HepG2 (cell line): ENCODE data around the gene GPR137. TPM values are rescaled to one million over a fixed set of nuclear protein-coding genes. Genes with fewer than 3 reads are reported as not detected.

ENCODE experiments used
- BCL6 ChIP-seq: IDR thresholded peaks from 2 replicates; pipeline ENCODE4 v1.6.1; 2016; ENCODE audit warnings: missing genetic modification reagents, missing compliant biosample characterization
- DZIP1 ChIP-seq: sonication (generic); formaldehyde crosslinking; IDR thresholded peaks from 2 replicates; pipeline ENCODE4 v1.5.0; 2020; ENCODE audit warnings: mild to moderate bottlenecking, missing genetic modification reagents
- NR3C1 ChIP-seq: sonication (generic); formaldehyde crosslinking; IDR thresholded peaks from 2 replicates; pipeline ENCODE4 v1.4.0; 2020; ENCODE audit warnings: missing genetic modification reagents
- POGK ChIP-seq: sonication (generic); formaldehyde crosslinking; conservative IDR thresholded peaks from 2 replicates; pipeline ENCODE4 v1.8.0; 2022; ENCODE audit warnings: mild to moderate bottlenecking, moderate library complexity, missing genetic modification reagents
- POGZ ChIP-seq: sonication (generic); formaldehyde crosslinking; IDR thresholded peaks from 2 replicates; pipeline ENCODE4 v1.4.0; 2020; ENCODE audit warnings: mild to moderate bottlenecking, missing genetic modification reagents
- RXRB ChIP-seq: IDR thresholded peaks from 2 replicates; pipeline ENCODE4 v1.6.1; 2016; ENCODE audit warnings: borderline replicate concordance, missing genetic modification reagents, missing compliant biosample characterization
- SNAPC2 ChIP-seq: sonication (generic); formaldehyde crosslinking; IDR thresholded peaks from 2 replicates; pipeline ENCODE4 v1.8.1; 2022; ENCODE audit warnings: mild to moderate bottlenecking, missing genetic modification reagents
- SOX5 ChIP-seq: IDR thresholded peaks from 2 replicates; pipeline ENCODE4 v1.6.1; 2016; ENCODE audit warnings: borderline replicate concordance
- ZBTB26 ChIP-seq: IDR thresholded peaks from 2 replicates; pipeline ENCODE4 v1.6.1; 2016; ENCODE audit warnings: missing compliant biosample characterization, missing genetic modification reagents, borderline replicate concordance
- ZBTB42 ChIP-seq: sonication (generic); formaldehyde crosslinking; IDR thresholded peaks from 2 replicates; pipeline ENCODE4 v1.5.0; 2020; ENCODE audit warnings: mild to moderate bottlenecking, missing genetic modification reagents
- ZFP90 ChIP-seq: sonication (generic); formaldehyde crosslinking; IDR thresholded peaks from 2 replicates; pipeline ENCODE4 v1.8.0; 2022; ENCODE audit warnings: missing genetic modification reagents, mild to moderate bottlenecking, inconsistent platforms, borderline replicate concordance
- ZMAT5 ChIP-seq: sonication (generic); formaldehyde crosslinking; IDR thresholded peaks from 2 replicates; pipeline ENCODE4 v1.5.0; 2020; ENCODE audit warnings: mild to moderate bottlenecking, low read depth, missing genetic modification reagents, borderline replicate concordance
- ZMYM3 ChIP-seq: sonication (generic); formaldehyde crosslinking; IDR thresholded peaks from 2 replicates; pipeline ENCODE4 v1.5.1; 2020; ENCODE audit warnings: mild to moderate bottlenecking, missing genetic modification reagents
- ZNF275 ChIP-seq: sonication (generic); formaldehyde crosslinking; IDR thresholded peaks from 2 replicates; pipeline ENCODE4 v1.8.0; 2022; ENCODE audit warnings: missing genetic modification reagents, mild to moderate bottlenecking, inconsistent platforms, borderline replicate concordance
- ZNF570 ChIP-seq: sonication (generic); formaldehyde crosslinking; IDR thresholded peaks from 2 replicates; pipeline ENCODE4 v1.4.0; 2020; ENCODE audit warnings: mild to moderate bottlenecking, missing genetic modification reagents, borderline replicate concordance
- ZNF652 ChIP-seq: IDR thresholded peaks from 2 replicates; pipeline ENCODE4 v1.6.1; 2016; ENCODE audit warnings: low read depth, borderline replicate concordance
- ZNF782 ChIP-seq: sonication (generic); formaldehyde crosslinking; IDR thresholded peaks from 2 replicates; pipeline ENCODE4 v1.4.0; 2020; ENCODE audit warnings: missing genetic modification reagents, mild to moderate bottlenecking, borderline replicate concordance
- ZNF816 ChIP-seq: sonication (generic); formaldehyde crosslinking; IDR thresholded peaks from 2 replicates; pipeline ENCODE4 v1.8.0; 2022; ENCODE audit warnings: missing genetic modification reagents, mild to moderate bottlenecking, borderline replicate concordance
- polyA plus RNA-seq, 8 experiments: library from polyadenylated mRNA; depleted of rRNA in 3 of 8; stranded (reverse) in 7 of 8; unstranded in 1 of 8; fragments of >200 nt; fragmentation: Illumina TruSeq in 4 of 8; extraction: Trizol in 4 of 8; gene quantifications; 2 replicates each; pipeline versions ENCODE4 v1.2.1 to v1.2.3, GENCODE V29; 2011 to 2016; ENCODE audit warnings: low read depth in 4 of 8, missing spikeins in 1 of 8, mixed read lengths in 1 of 8; ENCODE audit not compliant: insufficient read depth in 1 of 8
- total RNA-seq, 5 experiments: library from RNA; depleted of rRNA; stranded (reverse); fragments of >200 nt; fragmentation: Illumina TruSeq; extraction: Trizol; gene quantifications; 2 replicates each; pipeline ENCODE4 v1.2.3, GENCODE V29; 2016; ENCODE audit warnings: low read depth in 1 of 5
- TF ChIP-seq, protein P1 (sequence below): sonication (generic); formaldehyde crosslinking; IDR thresholded peaks from 2 replicates; pipeline ENCODE4; 2020; ENCODE audit warnings: missing genetic modification reagents, mild to moderate bottlenecking, borderline replicate concordance

GPR137 gene
- total and polyA plus RNA-seq, 2 of the 13 experiments (the other 11 are each of a cell fraction or from before 2014, with no cell fraction given): 8.5 to 13.2 TPM

DNA sequence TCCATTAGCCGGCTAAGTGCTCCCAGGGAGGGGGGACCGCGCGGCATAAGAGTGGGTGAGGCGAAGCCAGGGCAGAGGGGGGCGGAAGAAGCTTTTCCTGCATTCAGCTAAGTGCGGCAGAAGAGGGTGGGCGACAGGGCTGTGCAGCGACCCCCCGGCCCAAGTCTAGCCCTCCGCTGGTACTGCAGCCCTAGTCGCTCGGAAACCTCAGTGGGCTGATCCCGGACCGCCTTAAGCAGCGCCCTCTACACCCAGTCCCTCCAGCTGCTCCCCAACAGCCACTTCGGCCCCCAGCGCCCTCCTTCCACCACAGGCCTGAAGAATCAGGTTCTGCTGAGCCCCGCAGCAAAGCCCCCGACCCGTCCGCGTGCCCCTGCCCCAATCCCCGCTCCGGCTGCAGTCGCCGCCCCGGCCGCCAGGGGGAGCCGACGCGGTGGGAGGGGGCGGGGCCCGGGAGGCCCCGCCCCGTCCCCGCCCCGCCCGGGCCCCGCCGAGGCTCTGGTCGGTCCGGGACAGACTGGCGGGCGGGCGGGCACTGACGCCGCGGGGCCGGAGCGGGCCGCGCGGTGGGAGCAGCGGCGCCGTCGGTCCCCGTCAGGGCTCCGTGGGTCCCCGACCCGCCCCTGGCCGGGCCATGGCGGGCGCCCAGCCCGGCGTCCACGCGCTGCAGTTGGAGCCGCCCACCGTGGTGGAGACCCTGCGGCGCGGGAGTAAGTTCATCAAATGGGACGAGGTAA, 34.5 kb upstream of the GPR137 start, which contains the start of gene PLCB3 (continued):
- TF ChIP-seq ZNF275: no peak
- no peak for TF ChIP-seq ZNF652 (CRISPR knock-in tag)
- no peak for TF ChIP-seq BCL6 (CRISPR knock-in tag)
- TF ChIP-seq SOX5: no peak
- no peak for TF ChIP-seq SNAPC2
- TF ChIP-seq ZNF570: no peak
- no peak for TF ChIP-seq ZBTB42 (CRISPR knock-in tag)
- TF ChIP-seq ZNF782 (CRISPR knock-in tag): no peak
- no peak for TF ChIP-seq ZMAT5
- no peak for TF ChIP-seq POGZ
- no peak for TF ChIP-seq ZFP90 (CRISPR knock-in tag)
- no peak for TF ChIP-seq NR3C1 (CRISPR knock-in tag)
- no peak for TF ChIP-seq POGK (CRISPR knock-in tag)
- no peak for TF ChIP-seq ZNF816 (CRISPR knock-in tag)
- TF ChIP-seq ZMYM3 (CRISPR knock-in tag): no peak
- TF ChIP-seq DZIP1 (CRISPR knock-in tag): no peak
- TF ChIP-seq ZBTB26 (CRISPR knock-in tag): 0 out of 2 replicates have a peak, but pooled peaks have one; percentile 9
- TF ChIP-seq RXRB (CRISPR knock-in tag): no peak
- TF ChIP-seq, protein P1, sequence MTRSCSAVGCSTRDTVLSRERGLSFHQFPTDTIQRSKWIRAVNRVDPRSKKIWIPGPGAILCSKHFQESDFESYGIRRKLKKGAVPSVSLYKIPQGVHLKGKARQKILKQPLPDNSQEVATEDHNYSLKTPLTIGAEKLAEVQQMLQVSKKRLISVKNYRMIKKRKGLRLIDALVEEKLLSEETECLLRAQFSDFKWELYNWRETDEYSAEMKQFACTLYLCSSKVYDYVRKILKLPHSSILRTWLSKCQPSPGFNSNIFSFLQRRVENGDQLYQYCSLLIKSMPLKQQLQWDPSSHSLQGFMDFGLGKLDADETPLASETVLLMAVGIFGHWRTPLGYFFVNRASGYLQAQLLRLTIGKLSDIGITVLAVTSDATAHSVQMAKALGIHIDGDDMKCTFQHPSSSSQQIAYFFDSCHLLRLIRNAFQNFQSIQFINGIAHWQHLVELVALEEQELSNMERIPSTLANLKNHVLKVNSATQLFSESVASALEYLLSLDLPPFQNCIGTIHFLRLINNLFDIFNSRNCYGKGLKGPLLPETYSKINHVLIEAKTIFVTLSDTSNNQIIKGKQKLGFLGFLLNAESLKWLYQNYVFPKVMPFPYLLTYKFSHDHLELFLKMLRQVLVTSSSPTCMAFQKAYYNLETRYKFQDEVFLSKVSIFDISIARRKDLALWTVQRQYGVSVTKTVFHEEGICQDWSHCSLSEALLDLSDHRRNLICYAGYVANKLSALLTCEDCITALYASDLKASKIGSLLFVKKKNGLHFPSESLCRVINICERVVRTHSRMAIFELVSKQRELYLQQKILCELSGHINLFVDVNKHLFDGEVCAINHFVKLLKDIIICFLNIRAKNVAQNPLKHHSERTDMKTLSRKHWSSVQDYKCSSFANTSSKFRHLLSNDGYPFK (CRISPR knock-in tag): no peak
